ENCODE data around the gene SHANK2.
A peak's percentile ranks its signal among the peaks of the same experiment; 100 is the strongest.

SHANK2 gene

GRCh38 chr11:71206186-71206585, 46.2 kb downstream of the SHANK2 start:
- Histone ChIP-seq H3K4me2 (ENCODE audit: low read depth, low read length, poor library complexity, severe bottlenecking) (no peak overlapping the region), H3K27me3 (ENCODE audit: low read length) (no peaks in the 10 kb centered on the region), H3K9me3 (ENCODE audit: insufficient read depth, low read length) (no peaks in the 10 kb centered on the region), H4K20me1 (ENCODE audit: low read depth, low read length) (no peaks in the 10 kb centered on the region), H3K79me2 (ENCODE audit: insufficient read depth, low read length) (no peaks in the 10 kb centered on the region), H2AFZ (ENCODE audit: low read depth, low read length, severe bottlenecking) (no peak overlapping the region), H3K9ac (ENCODE audit: low read length) (no peak overlapping the region), H3K4me3 (ENCODE audit: insufficient read depth, low read length, poor library complexity, severe bottlenecking) (no peak overlapping the region), H3F3A (ENCODE audit: insufficient read depth) (no peaks in the 10 kb centered on the region), H3K27ac (ENCODE audit: low read depth, low read length) (no peak overlapping the region), H3K9me2 (replicated peaks; ENCODE audit: insufficient read depth, low read length) (no peaks in the 10 kb centered on the region), H3K36me3 (ENCODE audit: low read length) (no peaks in the 10 kb centered on the region)
- TF ChIP-seq EZH2phosphoT487 (conservative IDR thresholded peaks at IDR 0.05; ENCODE audit: low read length) = no peak
- TF ChIP-seq, protein P1, sequence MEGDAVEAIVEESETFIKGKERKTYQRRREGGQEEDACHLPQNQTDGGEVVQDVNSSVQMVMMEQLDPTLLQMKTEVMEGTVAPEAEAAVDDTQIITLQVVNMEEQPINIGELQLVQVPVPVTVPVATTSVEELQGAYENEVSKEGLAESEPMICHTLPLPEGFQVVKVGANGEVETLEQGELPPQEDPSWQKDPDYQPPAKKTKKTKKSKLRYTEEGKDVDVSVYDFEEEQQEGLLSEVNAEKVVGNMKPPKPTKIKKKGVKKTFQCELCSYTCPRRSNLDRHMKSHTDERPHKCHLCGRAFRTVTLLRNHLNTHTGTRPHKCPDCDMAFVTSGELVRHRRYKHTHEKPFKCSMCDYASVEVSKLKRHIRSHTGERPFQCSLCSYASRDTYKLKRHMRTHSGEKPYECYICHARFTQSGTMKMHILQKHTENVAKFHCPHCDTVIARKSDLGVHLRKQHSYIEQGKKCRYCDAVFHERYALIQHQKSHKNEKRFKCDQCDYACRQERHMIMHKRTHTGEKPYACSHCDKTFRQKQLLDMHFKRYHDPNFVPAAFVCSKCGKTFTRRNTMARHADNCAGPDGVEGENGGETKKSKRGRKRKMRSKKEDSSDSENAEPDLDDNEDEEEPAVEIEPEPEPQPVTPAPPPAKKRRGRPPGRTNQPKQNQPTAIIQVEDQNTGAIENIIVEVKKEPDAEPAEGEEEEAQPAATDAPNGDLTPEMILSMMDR (IDR thresholded peaks at IDR 0.05; ENCODE audit: insufficient read depth, low read length, poor library complexity, severe bottlenecking) = no peak

- Histone ChIP-seq H3K27ac (ENCODE audit: low read depth, low read length) (no peak overlapping the region), H3K36me3 (ENCODE audit: low read length) (no peaks in the 10 kb centered on the region), H3K27me3 (ENCODE audit: low read length) (no peaks in the 10 kb centered on the region), H3F3A (ENCODE audit: insufficient read depth) (no peaks in the 10 kb centered on the region), H4K20me1 (ENCODE audit: low read depth, low read length) (no peaks in the 10 kb centered on the region), H3K4me3 (ENCODE audit: insufficient read depth, low read length, poor library complexity, severe bottlenecking) (no peak overlapping the region), H2AFZ (ENCODE audit: low read depth, low read length, severe bottlenecking) (no peak overlapping the region), H3K79me2 (ENCODE audit: insufficient read depth, low read length) (no peaks in the 10 kb centered on the region), H3K9ac (ENCODE audit: low read length) (no peak overlapping the region), H3K9me2 (replicated peaks; ENCODE audit: insufficient read depth, low read length) (no peaks in the 10 kb centered on the region), H3K4me2 (ENCODE audit: low read depth, low read length, poor library complexity, severe bottlenecking) (peak overlapping the region; percentile 32), H3K9me3 (ENCODE audit: insufficient read depth, low read length) (no peaks in the 10 kb centered on the region)
- no peak for TF ChIP-seq EZH2phosphoT487 (conservative IDR thresholded peaks at IDR 0.05; ENCODE audit: low read length)
- TF ChIP-seq, protein P1 (IDR thresholded peaks at IDR 0.05; ENCODE audit: insufficient read depth, low read length, poor library complexity, severe bottlenecking) = no peak
These were observed 47.4 kb downstream of the SHANK2 start for GRCh38 chr11:71204748-71205664.

- H3K27me3 ChIP-seq (ENCODE audit: low read length) = no peaks in the 10 kb centered on the region
- H3K36me3 ChIP-seq (ENCODE audit: low read length) = no peaks in the 10 kb centered on the region
- no peak overlapping the region for H3K4me3 ChIP-seq (ENCODE audit: insufficient read depth, low read length, poor library complexity, severe bottlenecking)
- no peak overlapping the region for H2AFZ ChIP-seq (ENCODE audit: low read depth, low read length, severe bottlenecking)
- peak overlapping the region; percentile 46 for H3K27ac ChIP-seq (ENCODE audit: low read depth, low read length)
- no peaks in the 10 kb centered on the region for H3F3A ChIP-seq (ENCODE audit: insufficient read depth)
- no peaks in the 10 kb centered on the region for H3K79me2 ChIP-seq (ENCODE audit: insufficient read depth, low read length)
- peak overlapping the region; percentile 9; the same call in 1 of the 2 replicates for H3K9ac ChIP-seq (ENCODE audit: low read length)
- H3K9me3 ChIP-seq (ENCODE audit: insufficient read depth, low read length) = no peaks in the 10 kb centered on the region
- H3K4me2 ChIP-seq (ENCODE audit: low read depth, low read length, poor library complexity, severe bottlenecking) = peak overlapping the region; percentile 32
- no peaks in the 10 kb centered on the region for H4K20me1 ChIP-seq (ENCODE audit: low read depth, low read length)
- no peaks in the 10 kb centered on the region for H3K9me2 ChIP-seq (replicated peaks; ENCODE audit: insufficient read depth, low read length)
- TF ChIP-seq, protein P1 (IDR thresholded peaks at IDR 0.05; ENCODE audit: insufficient read depth, low read length, poor library complexity, severe bottlenecking) = no peak
- no peak for TF ChIP-seq EZH2phosphoT487 (conservative IDR thresholded peaks at IDR 0.05; ENCODE audit: low read length)
These were observed 48.1 kb downstream of the SHANK2 start for GRCh38 chr11:71204294-71204693.
